Measurements from ENCODE around the gene DNAI1.

GRCh38 chr9:34505370-34506120 lies 46.9 kb downstream of the DNAI1 start:
- no peak for TF ChIP-seq POLR2A (IDR thresholded peaks at IDR 0.05)
- no peak for TF ChIP-seq CTCF (IDR thresholded peaks at IDR 0.05)

Data from tibial nerve (tissue), 3 donors.